HepG2 (cell line): ENCODE results near the gene HDLBP. TPM values are rescaled to one million over a fixed set of nuclear protein-coding genes. Genes with fewer than 3 reads are reported as not detected.
"Not testable (repeated sequence)": the region's sequence is repeated elsewhere in the genome, so short reads cannot be mapped to it uniquely, and the experiment has no call there.

Source experiments
- ATAC-seq: fragments of 200-7000 bp; cut with Tn5 transposase; 3 replicates; pipeline ENCODE4 v1.9.1; 2020; ENCODE audit warnings: mild to moderate bottlenecking, moderate library complexity
- BruUV-seq: library from RNA; stranded (reverse); fragments of 400-500 nt; replicated peaks from 2 replicates; lab custom pipeline; 2021; lab: Mats Ljungman, UMichigan
- CTCF ChIA-PET: fragments of 300-600 bp; formaldehyde crosslinking; extraction: SDS; loops from one replicate; lab custom pipeline; 2021; ENCODE audit warnings: low total read pairs, inconsistent platforms, low intra/inter-chr PET ratio; lab: Yijun Ruan, JAX
- POLR2A ChIA-PET: fragments of 350-600 bp; sonication (Branson Sonifier 250); formaldehyde crosslinking; loops from one replicate; lab custom pipeline; 2020; ENCODE audit warnings: antibody characterized with exemption, inconsistent platforms; lab: Yijun Ruan, JAX
- DNase-seq: peaks from one replicate; pipeline ENCODE4 v3.0.0-alpha.2; 2015; ENCODE audit warnings: low spot score
- FAIRE-seq: peaks from 3 replicates; lab custom pipeline; 2011; peaks lifted over from hg19 to GRCh38; lab: Jason Lieb, UNC
- H2AFZ ChIP-seq: one replicate; pipeline ENCODE4 v1.6.1; 2011; ENCODE audit warnings: low read length, inconsistent platforms
- H3K27ac ChIP-seq: fragments of 300-600 bp; 3 replicates; pipeline ENCODE4 v1.8.0; 2011; ENCODE audit warnings: mixed run types, mild to moderate bottlenecking, mixed read lengths, low read length, inconsistent platforms; ENCODE audit not compliant: insufficient read depth; ENCODE audit errors: extremely low read length
- H3K27me3 ChIP-seq, 2 experiments: fragments of 200-600 bp in 1 of 2; 2 replicates in 1 of 2; 3 replicates in 1 of 2; pipeline versions ENCODE4 v1.6.0 to v1.8.0; 2011; ENCODE audit warnings: low read length in 2 of 2, mild to moderate bottlenecking in 2 of 2, moderate library complexity in 2 of 2, inconsistent platforms in 1 of 2; ENCODE audit not compliant: insufficient read depth in 2 of 2, control insufficient read depth in 1 of 2
- H3K36me3 ChIP-seq, 2 experiments: fragments of 200-600 bp in 1 of 2; replicated peaks in 1 of 2; 2 replicates in 1 of 2; 3 replicates in 1 of 2; pipeline versions ENCODE4 v1.5.1 to v1.8.0; 2011; ENCODE audit warnings: low read length in 2 of 2, inconsistent platforms in 1 of 2; ENCODE audit not compliant: insufficient read depth in 2 of 2, control insufficient read depth in 1 of 2
- H3K4me1 ChIP-seq: 2 replicates; pipeline ENCODE4 v1.5.1; 2012; ENCODE audit warnings: low read length, inconsistent platforms; ENCODE audit not compliant: insufficient read depth
- H3K4me2 ChIP-seq: 2 replicates; pipeline ENCODE4 v1.6.0; 2011; ENCODE audit warnings: low read depth, low read length, inconsistent platforms
- H3K4me3 ChIP-seq, 3 experiments: fragments of 200-600 bp in 1 of 3; sonication (generic), shearing (Covaris generic) in 1 of 3; replicated peaks in 1 of 3; 2 replicates each; pipeline ENCODE4 v1.5.1; 2011 to 2016; ENCODE audit warnings: low read length in 3 of 3, inconsistent platforms in 2 of 3, low read depth in 2 of 3, mild to moderate bottlenecking in 2 of 3, control low read depth in 1 of 3, mixed read lengths in 1 of 3; ENCODE audit not compliant: insufficient read depth in 1 of 3
- H3K79me2 ChIP-seq: one replicate; pipeline ENCODE4 v1.6.1; 2011; ENCODE audit warnings: low read length, inconsistent platforms; ENCODE audit not compliant: insufficient read depth
- H3K9ac ChIP-seq: 2 replicates; pipeline ENCODE4 v1.6.0; 2011; ENCODE audit warnings: mild to moderate bottlenecking, low read depth, low read length, inconsistent platforms; ENCODE audit not compliant: insufficient read depth
- H3K9me3 ChIP-seq: 2 replicates; pipeline ENCODE4 v1.5.1; 2012; ENCODE audit warnings: mild to moderate bottlenecking, low read length
- H4K20me1 ChIP-seq: 2 replicates; pipeline ENCODE4 v1.6.0; 2011; ENCODE audit warnings: inconsistent platforms, mild to moderate bottlenecking, low read length, moderate library complexity; ENCODE audit not compliant: insufficient read depth
- FOXK1 ChIP-seq: sonication (generic); formaldehyde crosslinking; IDR thresholded peaks from 2 replicates; pipeline ENCODE4 v1.4.0; 2020; ENCODE audit warnings: low read depth, missing genetic modification reagents, borderline replicate concordance
- GFI1 ChIP-seq: sonication (generic); formaldehyde crosslinking; IDR thresholded peaks from 2 replicates; pipeline ENCODE4 v1.5.0; 2020; ENCODE audit warnings: missing genetic modification reagents, mild to moderate bottlenecking, borderline replicate concordance
- KMT2A ChIP-seq: sonication (generic); formaldehyde crosslinking; IDR thresholded peaks from 2 replicates; pipeline ENCODE4 v1.4.0; 2020; ENCODE audit warnings: missing genetic modification reagents
- MED1 ChIP-seq: sonication (generic); formaldehyde crosslinking; IDR thresholded peaks from 2 replicates; pipeline ENCODE4 v1.4.0; 2020; ENCODE audit warnings: missing genetic modification reagents
- NRL ChIP-seq: sonication (generic); formaldehyde crosslinking; IDR thresholded peaks from 2 replicates; pipeline ENCODE4 v1.5.0; 2020; ENCODE audit warnings: missing genetic modification reagents, mild to moderate bottlenecking, moderate library complexity, borderline replicate concordance
- RXRB ChIP-seq: IDR thresholded peaks from 2 replicates; pipeline ENCODE4 v1.6.1; 2016; ENCODE audit warnings: borderline replicate concordance, missing genetic modification reagents, missing compliant biosample characterization
- SAP130 ChIP-seq: IDR thresholded peaks from 2 replicates; pipeline ENCODE4 v1.6.1; 2016; ENCODE audit warnings: low read depth
- SKI ChIP-seq: fragments of 450-650 bp; IDR thresholded peaks from one replicate; pipeline ENCODE4 v1.6.1; 2018; ENCODE audit warnings: mild to moderate bottlenecking; ENCODE audit not compliant: partially characterized antibody
- ZNF12 ChIP-seq: sonication (generic); formaldehyde crosslinking; IDR thresholded peaks from 2 replicates; pipeline ENCODE4 v1.5.0; 2020; ENCODE audit warnings: missing genetic modification reagents
- ZNF501 ChIP-seq: sonication (generic); formaldehyde crosslinking; IDR thresholded peaks from 2 replicates; pipeline ENCODE4 v1.5.1; 2020; ENCODE audit warnings: mild to moderate bottlenecking, moderate library complexity, missing genetic modification reagents
- WGBS: methylation state at CpG from one replicate; pipeline ENCODE4 v1.1.6; 2017; ENCODE audit warnings: low lambda C conversion rate; 5-methylcytosine and 5-hydroxymethylcytosine counted together
- in situ Hi-C: cut with HindIII; loops from 2 replicates; pipeline ENCODE4 v1.10.0; 2017; ENCODE audit warnings: low pct_unique_long_range_greater_than_20kb; ENCODE audit not compliant: extremely low pct_ligation_motif_present
- intact Hi-C: fragments of 100-400 bp; cut with micrococcal nuclease; formaldehyde crosslinking; loops from one replicate; pipeline ENCODE4 v1.10.0; 2022; ENCODE audit not compliant: unreplicated experiment
- polyA plus RNA-seq, 8 experiments: library from polyadenylated mRNA; depleted of rRNA in 3 of 8; stranded (reverse) in 7 of 8; unstranded in 1 of 8; fragments of >200 nt; fragmentation: Illumina TruSeq in 4 of 8; extraction: Trizol in 4 of 8; gene quantifications; 2 replicates each; pipeline versions ENCODE4 v1.2.1 to v1.2.3, GENCODE V29; 2011 to 2016; ENCODE audit warnings: low read depth in 4 of 8, missing spikeins in 1 of 8, mixed read lengths in 1 of 8; ENCODE audit not compliant: insufficient read depth in 1 of 8
- total RNA-seq, 5 experiments: library from RNA; depleted of rRNA; stranded (reverse); fragments of >200 nt; fragmentation: Illumina TruSeq; extraction: Trizol; gene quantifications; 2 replicates each; pipeline ENCODE4 v1.2.3, GENCODE V29; 2016; ENCODE audit warnings: low read depth in 1 of 5
- TF ChIP-seq, protein P1 (sequence below): IDR thresholded peaks from 2 replicates; pipeline ENCODE4 v1.6.1; 2016; ENCODE audit warnings: low read depth
- TF ChIP-seq, protein P2 (sequence below): sonication (generic); formaldehyde crosslinking; IDR thresholded peaks from 2 replicates; pipeline ENCODE4 v1.5.0; 2020; ENCODE audit warnings: missing genetic modification reagents, mild to moderate bottlenecking, borderline replicate concordance
- TF ChIP-seq, protein P3 (sequence below): sonication (generic); formaldehyde crosslinking; IDR thresholded peaks from 2 replicates; pipeline ENCODE4 v1.5.1; 2020; ENCODE audit warnings: mild to moderate bottlenecking, missing genetic modification reagents, moderate library complexity

Gene HDLBP
- total and polyA plus RNA-seq, 2 of the 13 experiments (the other 11 are each of a cell fraction or from before 2014, with no cell fraction given) = 464 to 707 TPM

DNA sequence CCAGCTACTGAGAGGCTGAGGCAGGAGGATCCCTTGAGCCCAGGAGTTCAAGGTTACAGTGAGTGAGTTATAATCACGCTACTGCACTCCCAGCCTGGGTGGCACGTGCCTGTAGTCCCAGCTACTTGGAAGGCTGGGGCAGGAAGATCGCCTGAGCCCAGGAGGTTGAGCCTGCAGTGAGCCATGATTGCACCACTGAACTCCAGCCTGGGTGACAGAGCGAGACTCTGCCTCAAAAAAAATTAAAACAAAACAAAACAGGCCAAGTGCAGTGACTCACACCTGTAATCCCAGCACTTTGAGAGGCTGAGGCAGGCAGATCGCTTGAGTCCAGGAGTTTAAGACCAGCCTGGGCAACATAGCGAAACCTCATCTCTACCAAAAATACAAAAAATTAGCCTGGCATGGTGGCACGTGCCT, 22.1 kb downstream of the HDLBP start:
- H3K9me3 ChIP-seq, BruUV-seq, H2AFZ ChIP-seq, CTCF ChIA-PET, intact Hi-C loops, DNase-seq, in situ Hi-C loops, H3K27me3 ChIP-seq, H3K4me3 ChIP-seq, H3K9ac ChIP-seq: not testable (repeated sequence)
- POLR2A ChIA-PET = interaction anchor here (0.9 to 4.6 kb wide), 3 partner anchors 9 to 22 kb away, joined by 3 to 30 read pairs (median 10); partner anchors contain the start of genes HDLBP and SEPTIN2
- Histone ChIP-seq H3K4me1 (peaks cover 52% of the 10 kb centered on the region), H4K20me1 (peaks cover 55% of the 10 kb centered on the region), H3K79me2 (peaks cover 94% of the 10 kb centered on the region), H3K36me3 (peaks cover 1 to 18% of the 10 kb centered on the region in 2 experiments; a peak in 3 of 5 replicates), H3K27ac (peak overlapping the region; percentile 23), H3K4me2 (peak overlapping the region; percentile 0; the same call in 1 of the 2 replicates)
- peak; percentile 85 for ATAC-seq
- FAIRE-seq = peak; percentile 52
- WGBS = 46% methylated on average over 7 of the region's 7 CpGs
- TF ChIP-seq, protein P1, sequence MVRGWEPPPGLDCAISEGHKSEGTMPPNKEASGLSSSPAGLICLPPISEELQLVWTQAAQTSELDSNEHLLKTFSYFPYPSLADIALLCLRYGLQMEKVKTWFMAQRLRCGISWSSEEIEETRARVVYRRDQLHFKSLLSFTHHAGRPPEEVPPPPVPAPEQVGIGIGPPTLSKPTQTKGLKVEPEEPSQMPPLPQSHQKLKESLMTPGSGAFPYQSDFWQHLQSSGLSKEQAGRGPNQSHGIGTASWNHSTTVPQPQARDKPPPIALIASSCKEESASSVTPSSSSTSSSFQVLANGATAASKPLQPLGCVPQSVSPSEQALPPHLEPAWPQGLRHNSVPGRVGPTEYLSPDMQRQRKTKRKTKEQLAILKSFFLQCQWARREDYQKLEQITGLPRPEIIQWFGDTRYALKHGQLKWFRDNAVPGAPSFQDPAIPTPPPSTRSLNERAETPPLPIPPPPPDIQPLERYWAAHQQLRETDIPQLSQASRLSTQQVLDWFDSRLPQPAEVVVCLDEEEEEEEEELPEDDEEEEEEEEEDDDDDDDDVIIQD (CRISPR knock-in tag) = peak; percentile 19; the same call in 1 of the 2 replicates
- TF ChIP-seq SKI (peak; percentile 23), RXRB (CRISPR knock-in tag) (peak; percentile 7; the same call in 1 of the 2 replicates), FOXK1 (CRISPR knock-in tag) (0 out of 2 replicates have a peak, but pooled peaks have one; percentile 11), SAP130 (CRISPR knock-in tag) (peak; percentile 70), ZNF12 (peak; percentile 70; the same call in 1 of the 2 replicates), KMT2A (CRISPR knock-in tag) (0 out of 2 replicates have a peak, but pooled peaks have one; percentile 43), ZNF501 (CRISPR knock-in tag) (peak; percentile 78), NRL (CRISPR knock-in tag) (peak; percentile 58; the same call in 1 of the 2 replicates), GFI1 (peak; percentile 60; the same call in 1 of the 2 replicates), MED1 (CRISPR knock-in tag) (peak; percentile 56; the same call in 1 of the 2 replicates)
- TF ChIP-seq, protein P2, sequence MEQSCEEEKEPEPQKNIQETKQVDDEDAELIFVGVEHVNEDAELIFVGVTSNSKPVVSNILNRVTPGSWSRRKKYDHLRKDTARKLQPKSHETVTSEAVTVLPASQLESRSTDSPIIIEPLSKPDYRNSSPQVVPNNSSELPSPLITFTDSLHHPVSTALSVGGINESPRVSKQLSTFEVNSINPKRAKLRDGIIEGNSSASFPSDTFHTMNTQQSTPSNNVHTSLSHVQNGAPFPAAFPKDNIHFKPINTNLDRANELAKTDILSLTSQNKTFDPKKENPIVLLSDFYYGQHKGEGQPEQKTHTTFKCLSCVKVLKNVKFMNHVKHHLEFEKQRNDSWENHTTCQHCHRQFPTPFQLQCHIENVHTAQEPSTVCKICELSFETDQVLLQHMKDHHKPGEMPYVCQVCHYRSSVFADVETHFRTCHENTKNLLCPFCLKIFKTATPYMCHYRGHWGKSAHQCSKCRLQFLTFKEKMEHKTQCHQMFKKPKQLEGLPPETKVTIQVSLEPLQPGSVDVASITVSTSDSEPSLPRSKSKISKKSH = peak; percentile 65; the same call in 1 of the 2 replicates
- TF ChIP-seq, protein P3, sequence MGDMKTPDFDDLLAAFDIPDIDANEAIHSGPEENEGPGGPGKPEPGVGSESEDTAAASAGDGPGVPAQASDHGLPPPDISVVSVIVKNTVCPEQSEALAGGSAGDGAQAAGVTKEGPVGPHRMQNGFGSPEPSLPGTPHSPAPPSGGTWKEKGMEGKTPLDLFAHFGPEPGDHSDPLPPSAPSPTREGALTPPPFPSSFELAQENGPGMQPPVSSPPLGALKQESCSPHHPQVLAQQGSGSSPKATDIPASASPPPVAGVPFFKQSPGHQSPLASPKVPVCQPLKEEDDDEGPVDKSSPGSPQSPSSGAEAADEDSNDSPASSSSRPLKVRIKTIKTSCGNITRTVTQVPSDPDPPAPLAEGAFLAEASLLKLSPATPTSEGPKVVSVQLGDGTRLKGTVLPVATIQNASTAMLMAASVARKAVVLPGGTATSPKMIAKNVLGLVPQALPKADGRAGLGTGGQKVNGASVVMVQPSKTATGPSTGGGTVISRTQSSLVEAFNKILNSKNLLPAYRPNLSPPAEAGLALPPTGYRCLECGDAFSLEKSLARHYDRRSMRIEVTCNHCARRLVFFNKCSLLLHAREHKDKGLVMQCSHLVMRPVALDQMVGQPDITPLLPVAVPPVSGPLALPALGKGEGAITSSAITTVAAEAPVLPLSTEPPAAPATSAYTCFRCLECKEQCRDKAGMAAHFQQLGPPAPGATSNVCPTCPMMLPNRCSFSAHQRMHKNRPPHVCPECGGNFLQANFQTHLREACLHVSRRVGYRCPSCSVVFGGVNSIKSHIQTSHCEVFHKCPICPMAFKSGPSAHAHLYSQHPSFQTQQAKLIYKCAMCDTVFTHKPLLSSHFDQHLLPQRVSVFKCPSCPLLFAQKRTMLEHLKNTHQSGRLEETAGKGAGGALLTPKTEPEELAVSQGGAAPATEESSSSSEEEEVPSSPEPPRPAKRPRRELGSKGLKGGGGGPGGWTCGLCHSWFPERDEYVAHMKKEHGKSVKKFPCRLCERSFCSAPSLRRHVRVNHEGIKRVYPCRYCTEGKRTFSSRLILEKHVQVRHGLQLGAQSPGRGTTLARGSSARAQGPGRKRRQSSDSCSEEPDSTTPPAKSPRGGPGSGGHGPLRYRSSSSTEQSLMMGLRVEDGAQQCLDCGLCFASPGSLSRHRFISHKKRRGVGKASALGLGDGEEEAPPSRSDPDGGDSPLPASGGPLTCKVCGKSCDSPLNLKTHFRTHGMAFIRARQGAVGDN (CRISPR knock-in tag) = peak; percentile 70
